Peyer's patch (tissue), 4 donors: ENCODE results near the gene PPFIBP2.

Experiments
- CTCF ChIP-seq, 6 experiments: fragments of 450-650 bp in 4 of 6; fragments of 200-600 bp in 2 of 6; sonication (generic) in 1 of 6; IDR thresholded peaks; one replicate each; pipeline ENCODE4 v1.5.1; 2017 to 2019; ENCODE audit warnings: antibody characterized with exemption in 6 of 6, mild to moderate bottlenecking in 3 of 6, moderate library complexity in 1 of 6
- POLR2A ChIP-seq, 2 donors: fragments of 450-650 bp; IDR thresholded peaks; one replicate each; pipeline ENCODE4 v1.5.1; 2017; ENCODE audit warnings: antibody characterized with exemption in 2 of 2, mild to moderate bottlenecking in 2 of 2, moderate library complexity in 2 of 2

GRCh38 chr11:7511401-7511800 is 2.4 kb upstream of the PPFIBP2 start:
- TF ChIP-seq CTCF (IDR thresholded peaks at IDR 0.05) (no peak), POLR2A (IDR thresholded peaks at IDR 0.05) (no peak)
